GM12865 (cell line): ENCODE results near the gene PTAFR.

Source experiments
- DNase-seq: peaks from one replicate; pipeline ENCODE4 v3.0.0; 2010; ENCODE audit warnings: low read depth
- H3K4me3 ChIP-seq: 2 replicates; pipeline ENCODE4 v1.5.1; 2011; ENCODE audit warnings: mild to moderate bottlenecking, low read depth, low read length, control low read depth
- TF ChIP-seq, protein P1 (sequence below): IDR thresholded peaks from 2 replicates; pipeline ENCODE4 v1.5.1; 2011; ENCODE audit warnings: low read length, control low read depth, low read depth, inconsistent platforms; ENCODE audit not compliant: insufficient read depth; ENCODE audit errors: missing control alignments

The PTAFR gene

DNA sequence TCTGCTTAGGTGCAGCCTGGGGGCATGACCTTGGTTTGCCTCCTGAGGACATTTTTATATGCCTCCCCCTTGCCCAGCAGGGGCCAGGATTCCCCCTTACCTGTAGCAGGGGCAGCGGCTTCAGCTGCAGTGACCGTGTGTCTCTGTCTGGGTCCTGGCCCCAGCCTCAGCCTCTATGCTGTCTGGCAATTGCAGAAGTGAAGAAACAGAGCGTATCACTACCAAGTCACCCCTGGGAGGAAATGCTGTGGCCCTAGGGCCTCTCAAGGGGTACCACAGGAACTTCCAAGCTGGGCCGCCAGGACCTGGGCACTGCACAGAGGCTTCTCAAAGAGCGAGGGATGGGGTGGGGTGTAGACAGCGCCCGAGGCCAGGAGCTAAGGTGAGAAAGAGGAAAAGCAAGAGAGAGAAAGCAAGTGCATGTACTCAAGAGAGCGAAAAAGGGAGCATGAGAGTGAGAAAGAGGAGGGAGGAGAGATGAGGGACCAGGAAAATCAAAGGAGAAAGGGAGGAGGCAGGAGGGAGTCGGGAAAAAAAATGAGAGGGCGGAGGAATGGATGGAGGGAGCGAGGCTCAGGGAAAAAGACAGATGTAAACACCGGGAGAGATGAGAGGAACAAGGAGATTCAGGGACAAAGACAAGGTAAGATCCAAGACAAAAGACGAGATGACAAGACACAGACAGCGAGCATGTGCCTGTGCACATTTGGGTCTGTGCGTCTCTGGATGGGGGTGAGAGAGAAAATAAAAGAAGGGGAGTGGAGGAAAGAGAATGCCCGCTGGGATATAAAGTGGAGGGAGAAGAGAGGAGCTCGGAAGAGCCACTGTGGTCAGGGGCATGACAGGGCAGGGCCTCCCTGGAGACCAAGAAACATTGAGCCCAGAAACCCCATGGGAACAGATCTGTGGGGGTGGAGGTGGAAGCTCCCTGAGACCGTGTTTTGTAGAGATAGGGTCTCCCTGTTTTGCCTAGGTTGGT is at the start of gene PTAFR:
Gene PTAFR (minus strand): TSS at position 199 of the 979 bp plus-strand sequence. CDS start 25,669 bp downstream, outside the sequence.
- peak; percentile 82 for DNase-seq
- peak within 1 kb of the TSS; percentile 58 for H3K4me3 ChIP-seq
- TF ChIP-seq, protein P1, sequence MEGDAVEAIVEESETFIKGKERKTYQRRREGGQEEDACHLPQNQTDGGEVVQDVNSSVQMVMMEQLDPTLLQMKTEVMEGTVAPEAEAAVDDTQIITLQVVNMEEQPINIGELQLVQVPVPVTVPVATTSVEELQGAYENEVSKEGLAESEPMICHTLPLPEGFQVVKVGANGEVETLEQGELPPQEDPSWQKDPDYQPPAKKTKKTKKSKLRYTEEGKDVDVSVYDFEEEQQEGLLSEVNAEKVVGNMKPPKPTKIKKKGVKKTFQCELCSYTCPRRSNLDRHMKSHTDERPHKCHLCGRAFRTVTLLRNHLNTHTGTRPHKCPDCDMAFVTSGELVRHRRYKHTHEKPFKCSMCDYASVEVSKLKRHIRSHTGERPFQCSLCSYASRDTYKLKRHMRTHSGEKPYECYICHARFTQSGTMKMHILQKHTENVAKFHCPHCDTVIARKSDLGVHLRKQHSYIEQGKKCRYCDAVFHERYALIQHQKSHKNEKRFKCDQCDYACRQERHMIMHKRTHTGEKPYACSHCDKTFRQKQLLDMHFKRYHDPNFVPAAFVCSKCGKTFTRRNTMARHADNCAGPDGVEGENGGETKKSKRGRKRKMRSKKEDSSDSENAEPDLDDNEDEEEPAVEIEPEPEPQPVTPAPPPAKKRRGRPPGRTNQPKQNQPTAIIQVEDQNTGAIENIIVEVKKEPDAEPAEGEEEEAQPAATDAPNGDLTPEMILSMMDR: no peak

DNA sequence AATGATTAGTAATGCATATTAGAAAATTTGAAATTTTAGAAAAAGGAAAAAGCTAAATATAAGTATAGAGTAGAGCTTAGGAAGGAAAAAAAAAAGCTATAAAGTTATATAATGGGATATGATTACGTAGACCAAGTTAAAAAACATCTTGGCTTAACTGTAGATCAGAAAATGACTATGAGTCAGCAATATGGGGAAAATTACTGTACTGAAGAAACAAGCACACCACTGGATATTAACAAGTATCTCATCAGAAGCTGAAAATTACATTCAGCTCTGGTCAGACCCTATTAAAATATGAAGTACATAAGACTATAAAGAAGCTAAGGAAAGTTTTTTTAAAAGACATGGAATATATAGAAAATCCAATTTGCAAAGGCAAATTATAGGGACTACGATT is 36.8 kb upstream of the PTAFR start:
- TF ChIP-seq, protein P1: no peak
- H3K4me3 ChIP-seq: no peak overlapping the region
- no peak for DNase-seq

DNA sequence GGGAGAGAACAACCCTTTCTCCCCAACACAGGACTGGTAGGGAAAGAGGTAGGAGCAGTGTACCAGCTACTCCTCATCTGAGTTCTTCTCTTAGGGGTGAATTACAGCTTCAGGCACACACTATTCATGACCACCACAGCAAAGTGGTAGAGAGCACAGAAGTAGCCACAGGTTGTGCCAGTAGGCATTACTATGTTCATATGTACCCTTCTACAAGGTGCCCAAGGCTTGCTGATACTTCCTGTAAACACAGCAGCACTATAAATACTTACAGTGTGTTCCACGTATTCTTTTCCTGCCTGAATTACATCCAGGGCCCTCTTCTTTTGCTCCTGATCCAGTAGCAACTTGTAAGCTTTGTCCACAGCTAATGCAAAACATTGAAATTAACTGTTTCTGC is 33.2 kb upstream of the PTAFR start:
- no peak for DNase-seq
- TF ChIP-seq, protein P1: no peak
- no peak overlapping the region for H3K4me3 ChIP-seq

DNA sequence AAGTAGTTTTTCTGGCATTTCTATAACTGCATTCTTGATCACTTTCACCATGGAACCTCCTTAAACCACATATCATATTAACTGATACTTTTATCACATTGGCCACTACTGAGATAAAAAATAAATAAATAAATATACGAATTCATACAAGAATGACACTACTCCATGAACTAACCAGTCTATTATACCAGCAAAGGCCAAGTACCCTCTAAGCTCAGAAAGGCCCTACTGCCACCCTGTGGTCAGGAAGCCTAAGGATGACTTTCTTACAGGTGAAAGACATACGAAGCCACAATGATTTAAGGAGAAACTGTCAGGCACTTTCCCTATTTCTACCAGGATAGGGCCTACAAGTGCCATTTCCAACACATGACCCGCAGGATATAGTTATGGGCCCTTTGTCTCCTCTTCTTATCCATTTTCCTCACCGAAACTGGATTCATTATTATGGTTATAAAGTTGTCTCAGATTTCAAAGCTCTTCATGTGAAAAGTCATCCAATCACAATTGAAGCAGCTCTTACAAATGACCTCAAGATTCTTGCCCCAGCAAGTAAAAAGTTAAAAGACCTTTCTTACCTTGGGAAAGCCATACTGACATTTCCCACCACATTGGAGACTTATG is 32.4 kb upstream of the PTAFR start:
- DNase-seq: peak; percentile 82
- TF ChIP-seq, protein P1: peak; percentile 77
- no peak overlapping the region for H3K4me3 ChIP-seq

DNA sequence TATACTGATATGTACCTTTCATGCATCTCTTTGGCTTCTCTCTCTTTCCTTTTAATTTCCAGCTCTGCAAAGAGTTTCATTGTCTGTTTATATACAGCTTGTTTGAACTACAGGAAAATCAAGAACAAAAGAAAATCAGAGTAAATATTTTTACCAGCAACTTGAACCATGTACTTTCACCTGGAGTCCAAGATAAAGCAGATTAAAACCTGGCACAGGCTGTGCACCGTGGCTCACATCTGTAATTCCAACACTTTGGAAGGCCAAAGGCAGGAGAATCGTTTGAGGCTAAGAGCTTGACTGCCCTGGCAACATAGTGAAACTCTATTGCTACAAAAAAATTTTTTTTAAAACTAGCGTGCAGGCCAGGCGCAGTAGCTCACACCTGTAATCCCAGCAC is 28.8 kb upstream of the PTAFR start:
- H3K4me3 ChIP-seq: no peak overlapping the region
- TF ChIP-seq, protein P1: no peak
- DNase-seq: no peak

DNA sequence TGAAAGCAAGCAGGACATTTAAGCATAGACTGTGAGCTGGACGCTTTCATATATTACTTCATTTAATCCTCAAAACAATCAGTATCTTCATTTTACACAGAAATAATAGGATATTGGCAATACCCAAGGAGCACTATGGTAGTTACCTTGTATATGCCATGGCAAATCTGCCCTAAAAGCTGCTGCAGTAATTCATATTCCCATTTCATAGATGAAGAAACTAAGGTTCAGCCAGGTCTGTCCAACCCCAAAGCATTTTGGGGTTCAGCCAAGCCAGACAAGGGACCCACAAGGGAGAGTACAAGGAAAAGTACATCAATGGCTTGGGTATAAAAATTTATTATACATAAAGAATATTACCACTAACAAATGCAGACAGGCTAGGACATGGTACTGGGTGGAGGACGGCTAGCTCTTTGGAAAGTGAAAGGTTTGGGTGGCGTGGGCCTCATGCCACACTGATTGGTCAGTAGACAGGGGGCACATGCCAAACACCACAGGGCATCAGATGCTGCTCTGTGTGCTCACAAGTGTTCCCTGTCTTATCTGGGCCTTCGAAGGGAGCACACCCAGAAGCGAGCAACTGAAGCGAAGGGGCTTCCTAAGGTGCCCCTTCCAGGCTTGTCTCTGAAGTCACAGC is 23.9 kb upstream of the PTAFR start:
- no peak for DNase-seq
- TF ChIP-seq, protein P1: no peak
- H3K4me3 ChIP-seq: peak overlapping the region; percentile 5; the same call in 1 of the 2 replicates
